HG02852 (cell line): ENCODE data around the gene NRP1.

Experiments
- ATAC-seq: cut with Tn5 transposase; IDR thresholded peaks from one replicate; pipeline ENCODE4 v1.9.1; 2021; ENCODE audit warnings: mild to moderate bottlenecking, moderate library complexity; ENCODE audit not compliant: unreplicated experiment

The NRP1 gene

GRCh38 chr10:33133557-33133956 lies 200.9 kb downstream of the NRP1 start:
- no peak for ATAC-seq

- ATAC-seq = no peak
Measured at GRCh38 chr10:33132626-33133025, 201.8 kb downstream of the NRP1 start.

- no peak for ATAC-seq
Measured at GRCh38 chr10:33129996-33130386, 204.5 kb downstream of the NRP1 start.

GRCh38 chr10:33129141-33129995 lies 205.1 kb downstream of the NRP1 start:
- no peak for ATAC-seq

- no peak for ATAC-seq
Measured at GRCh38 chr10:33127622-33128021, 206.8 kb downstream of the NRP1 start.
